ENCODE measurements around the gene LCORL.
A peak's percentile ranks its signal among the peaks of the same experiment; 100 is the strongest.

The LCORL gene

GRCh38 chr4:17811078-17811603, 210.4 kb downstream of the LCORL start:
- DNase-seq (ENCODE audit: insufficient read length, low spot score) (no peak), FAIRE-seq (no peak)
- TF ChIP-seq, protein P1, sequence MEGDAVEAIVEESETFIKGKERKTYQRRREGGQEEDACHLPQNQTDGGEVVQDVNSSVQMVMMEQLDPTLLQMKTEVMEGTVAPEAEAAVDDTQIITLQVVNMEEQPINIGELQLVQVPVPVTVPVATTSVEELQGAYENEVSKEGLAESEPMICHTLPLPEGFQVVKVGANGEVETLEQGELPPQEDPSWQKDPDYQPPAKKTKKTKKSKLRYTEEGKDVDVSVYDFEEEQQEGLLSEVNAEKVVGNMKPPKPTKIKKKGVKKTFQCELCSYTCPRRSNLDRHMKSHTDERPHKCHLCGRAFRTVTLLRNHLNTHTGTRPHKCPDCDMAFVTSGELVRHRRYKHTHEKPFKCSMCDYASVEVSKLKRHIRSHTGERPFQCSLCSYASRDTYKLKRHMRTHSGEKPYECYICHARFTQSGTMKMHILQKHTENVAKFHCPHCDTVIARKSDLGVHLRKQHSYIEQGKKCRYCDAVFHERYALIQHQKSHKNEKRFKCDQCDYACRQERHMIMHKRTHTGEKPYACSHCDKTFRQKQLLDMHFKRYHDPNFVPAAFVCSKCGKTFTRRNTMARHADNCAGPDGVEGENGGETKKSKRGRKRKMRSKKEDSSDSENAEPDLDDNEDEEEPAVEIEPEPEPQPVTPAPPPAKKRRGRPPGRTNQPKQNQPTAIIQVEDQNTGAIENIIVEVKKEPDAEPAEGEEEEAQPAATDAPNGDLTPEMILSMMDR (IDR thresholded peaks at IDR 0.05; ENCODE audit: insufficient read depth, missing control alignments) = no peak

DNA sequence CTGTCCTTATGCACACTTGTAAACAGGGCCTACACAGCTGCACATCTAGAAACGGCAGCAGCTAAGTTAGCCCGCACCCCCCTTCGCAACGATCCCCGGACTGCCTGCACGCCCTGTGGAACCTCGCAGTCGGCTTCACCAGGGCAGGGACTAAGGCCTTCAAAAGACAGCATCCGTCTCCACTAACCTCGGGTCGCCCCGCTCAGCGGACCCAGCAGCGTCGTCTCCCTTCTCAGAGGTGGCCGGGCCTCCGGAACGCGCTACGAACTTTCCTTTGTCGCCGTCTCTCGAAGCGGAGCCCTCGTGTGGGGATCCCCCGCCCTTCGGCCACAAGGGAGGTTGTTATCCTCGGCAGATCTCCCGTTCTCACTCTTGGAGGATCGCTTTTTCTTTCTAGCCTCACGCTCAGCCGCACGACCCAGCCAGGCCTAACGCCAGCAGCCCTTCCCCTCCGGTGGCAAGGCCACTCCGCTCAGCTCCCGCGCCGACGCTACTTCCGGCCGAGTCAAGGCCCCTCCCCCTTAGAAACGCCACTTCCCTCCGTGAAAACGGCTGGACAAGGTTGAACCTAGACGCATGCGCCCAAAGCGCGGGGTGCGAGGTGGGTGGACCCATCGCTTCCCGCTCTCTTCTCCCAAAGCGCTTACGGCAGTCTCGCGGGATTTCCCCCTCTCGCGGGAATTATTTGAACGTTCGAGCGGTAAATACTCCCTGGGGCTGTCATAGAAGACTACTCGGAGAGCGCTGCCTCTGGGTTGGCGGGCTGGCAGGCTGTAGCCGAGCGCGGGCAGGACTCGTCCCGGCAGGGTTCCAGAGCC, 211.1 kb downstream of the LCORL start, which contains the start of the genes DCAF16 and NCAPG:
Gene DCAF16, minus strand, starts transcription at position 498 of the 818 bp plus-strand sequence. CDS start 6,616 bp downstream, outside the sequence.
Gene NCAPG, plus strand, starts transcription at position 720 of the 818 bp plus-strand sequence. CDS start 99 bp downstream, outside the sequence.
- FAIRE-seq = peak; percentile 61
- DNase-seq (ENCODE audit: insufficient read length, low spot score) = peak; percentile 70
- TF ChIP-seq, protein P1 (IDR thresholded peaks at IDR 0.05; ENCODE audit: insufficient read depth, missing control alignments) = no peak

DNA sequence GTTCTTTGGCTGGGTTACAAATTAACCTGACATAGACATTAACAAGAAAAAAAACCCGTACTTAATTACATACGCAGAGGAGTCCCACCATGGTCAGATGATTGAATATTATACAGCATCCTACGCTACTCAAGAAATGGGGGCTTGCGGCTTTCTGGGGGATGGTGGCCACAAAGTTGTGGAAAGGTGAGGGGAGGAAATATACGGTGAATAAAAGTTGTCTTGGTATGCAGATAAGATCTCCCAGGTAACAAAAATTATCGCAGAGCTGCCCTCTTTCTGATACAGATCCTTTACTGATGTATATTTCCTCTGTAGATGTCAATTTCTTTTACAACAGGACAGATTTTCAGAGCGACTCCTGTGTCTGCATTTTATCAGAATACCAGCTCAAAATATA, 211.9 kb downstream of the LCORL start:
- DNase-seq (ENCODE audit: insufficient read length, low spot score) (no peak), FAIRE-seq (no peak)
- TF ChIP-seq, protein P1 (IDR thresholded peaks at IDR 0.05; ENCODE audit: insufficient read depth, missing control alignments) = no peak

- FAIRE-seq = peak; percentile 38
- no peak for DNase-seq (ENCODE audit: insufficient read length, low spot score)
- TF ChIP-seq, protein P1 (IDR thresholded peaks at IDR 0.05; ENCODE audit: insufficient read depth, missing control alignments) = no peak
Observed at GRCh38 chr4:17807446-17807845, 214.1 kb downstream of the LCORL start.

GRCh38 chr4:17805580-17806155, 215.9 kb downstream of the LCORL start:
- DNase-seq (ENCODE audit: insufficient read length, low spot score) (no peak), FAIRE-seq (no peak)
- TF ChIP-seq, protein P1 (IDR thresholded peaks at IDR 0.05; ENCODE audit: insufficient read depth, missing control alignments) = no peak

DNA sequence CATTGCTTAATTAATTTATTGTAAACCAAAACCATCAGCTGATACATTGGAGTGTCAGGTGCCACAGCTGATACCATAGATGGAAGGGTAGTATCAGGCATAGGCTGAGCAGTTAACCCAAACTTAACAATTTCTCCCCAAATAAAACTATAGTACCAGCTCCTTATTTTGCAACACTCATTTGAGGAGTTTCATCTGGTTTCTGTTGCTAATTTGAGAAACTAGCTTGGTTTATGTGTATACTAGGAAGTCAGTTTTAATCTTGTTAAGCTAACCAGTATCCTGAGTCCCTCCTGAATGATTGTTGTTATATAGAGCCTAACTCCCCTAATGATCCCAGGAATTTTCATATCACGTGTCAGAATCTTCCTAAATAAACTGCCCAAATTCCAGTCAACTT, 223.7 kb downstream of the LCORL start:
- TF ChIP-seq, protein P1 (IDR thresholded peaks at IDR 0.05; ENCODE audit: insufficient read depth, missing control alignments) = no peak
- FAIRE-seq (no peak), DNase-seq (ENCODE audit: insufficient read length, low spot score) (no peak)
